HG03097 (cell line): ENCODE measurements around the gene PIGQ.

Experiments used
- ATAC-seq: cut with Tn5 transposase; IDR thresholded peaks from one replicate; pipeline ENCODE4 v1.9.1; 2021; ENCODE audit not compliant: unreplicated experiment, low FRiP score

The PIGQ gene

GRCh38 chr16:533391-534123, 36.2 kb upstream of the PIGQ start:
- ATAC-seq, result no peak

GRCh38 chr16:534135-534534, 35.6 kb upstream of the PIGQ start:
- ATAC-seq, result no peak

GRCh38 chr16:534856-535445, 34.8 kb upstream of the PIGQ start:
- ATAC-seq, result no peak

GRCh38 chr16:535446-536405, 34.0 kb upstream of the PIGQ start:
- ATAC-seq, result no peak

GRCh38 chr16:536746-537145, 33.0 kb upstream of the PIGQ start:
- ATAC-seq, result no peak

GRCh38 chr16:537415-538335, 32.1 kb upstream of the PIGQ start:
- ATAC-seq, result no peak

- ATAC-seq, result no peak
Observed at GRCh38 chr16:539901-540530, 29.8 kb upstream of the PIGQ start.

- ATAC-seq, result no peak
Observed at GRCh38 chr16:540645-541340, 29.0 kb upstream of the PIGQ start.

GRCh38 chr16:543301-544164, 26.2 kb upstream of the PIGQ start:
- no peak for ATAC-seq

GRCh38 chr16:544517-544916, 25.3 kb upstream of the PIGQ start:
- no peak for ATAC-seq

GRCh38 chr16:546909-547770, 22.6 kb upstream of the PIGQ start:
- no peak for ATAC-seq

GRCh38 chr16:548586-548985, 21.2 kb upstream of the PIGQ start:
- no peak for ATAC-seq

GRCh38 chr16:549544-550263, 20.1 kb upstream of the PIGQ start:
- ATAC-seq, result no peak

- ATAC-seq, result no peak
Observed at GRCh38 chr16:551210-551609, 18.6 kb upstream of the PIGQ start.

GRCh38 chr16:552171-552570, 17.6 kb upstream of the PIGQ start:
- no peak for ATAC-seq

- ATAC-seq, result no peak
Observed at GRCh38 chr16:553601-554296, 16.0 kb upstream of the PIGQ start.
